RWPE1 (cell line): ENCODE results near the gene CHAC1.

Source experiments
- CTCF ChIA-PET: fragments of 350-600 bp; sonication (Branson Sonifier 250); formaldehyde crosslinking; extraction: SDS; loops from one replicate; lab custom pipeline; 2021; lab: Yijun Ruan, JAX
- POLR2A ChIA-PET: fragments of 400-600 bp; formaldehyde crosslinking; extraction: SDS; loops from one replicate; lab custom pipeline; 2020; ENCODE audit warnings: antibody characterized with exemption; ENCODE audit not compliant: low non-redundant PET; lab: Yijun Ruan, JAX
- DNase-seq: peaks from one replicate; pipeline ENCODE4 v3.0.0; 2012; ENCODE audit warnings: low spot score
- H3K27ac ChIP-seq: fragments of 450-650 bp; 2 replicates; pipeline ENCODE4 v1.5.1; 2017
- CTCF ChIP-seq: fragments of 450-650 bp; conservative IDR thresholded peaks from 2 replicates; pipeline ENCODE4 v1.5.1; 2017; ENCODE audit warnings: low read depth, mild to moderate bottlenecking

CHAC1 gene

GRCh38 chr15:40985541-40986330 is 32.5 kb downstream of the CHAC1 start:
- no peak for TF ChIP-seq CTCF
- DNase-seq = no peak
- ChIA-PET POLR2A (no interaction called here), CTCF (no interaction called here)
- no peak overlapping the region for H3K27ac ChIP-seq

- DNase-seq = no peak
- ChIA-PET POLR2A (no interaction called here), CTCF (no interaction called here)
- H3K27ac ChIP-seq = no peak overlapping the region
- no peak for TF ChIP-seq CTCF
Observed at GRCh38 chr15:40986820-40987219, 33.5 kb downstream of the CHAC1 start.

- DNase-seq = no peak
- H3K27ac ChIP-seq = no peak overlapping the region
- ChIA-PET POLR2A (no interaction called here), CTCF (no interaction called here)
- TF ChIP-seq CTCF = no peak
Observed at GRCh38 chr15:40988156-40988555, 34.9 kb downstream of the CHAC1 start.

- H3K27ac ChIP-seq = no peak overlapping the region
- no peak for TF ChIP-seq CTCF
- DNase-seq = no peak
- CTCF ChIA-PET = interaction anchor here (0.6 kb wide), 1 partner anchor 450 kb away, joined by 3 read pairs; no protein-coding TSS in a partner anchor
- POLR2A ChIA-PET = interaction anchor here (0.5 kb wide), 1 partner anchor 207 kb away, joined by 3 read pairs; no protein-coding TSS in a partner anchor
Observed at GRCh38 chr15:40990080-40990479, 36.8 kb downstream of the CHAC1 start.

- CTCF ChIA-PET = interaction anchor here (0.6 kb wide), 1 partner anchor 450 kb away, joined by 3 read pairs; no protein-coding TSS in a partner anchor
- no peak overlapping the region for H3K27ac ChIP-seq
- no peak for DNase-seq
- POLR2A ChIA-PET = interaction anchor here (0.5 kb wide), 1 partner anchor 208 kb away, joined by 3 read pairs; no protein-coding TSS in a partner anchor
- no peak for TF ChIP-seq CTCF
Observed at GRCh38 chr15:40990789-40991188, 37.5 kb downstream of the CHAC1 start.

- no peak for DNase-seq
- ChIA-PET CTCF (no interaction called here), POLR2A (no interaction called here)
- TF ChIP-seq CTCF = no peak
- H3K27ac ChIP-seq = no peak overlapping the region
Observed at GRCh38 chr15:40991355-40991754, 38.1 kb downstream of the CHAC1 start.
